ENCODE data around the gene CCDC68. TPM values are rescaled to one million over a fixed set of nuclear protein-coding genes. Genes with fewer than 3 reads are reported as not detected.

Gene CCDC68
- total RNA-seq, 2 experiments from 2014 or later: not detected

GRCh38 chr18:54926593-54927325, 32.5 kb downstream of the CCDC68 start:
- ChIA-PET CTCF (no interaction called here), POLR2A (no interaction called here)

GRCh38 chr18:54924948-54925347, 34.3 kb downstream of the CCDC68 start:
- ChIA-PET POLR2A (no interaction called here), CTCF (no interaction called here)

DNA sequence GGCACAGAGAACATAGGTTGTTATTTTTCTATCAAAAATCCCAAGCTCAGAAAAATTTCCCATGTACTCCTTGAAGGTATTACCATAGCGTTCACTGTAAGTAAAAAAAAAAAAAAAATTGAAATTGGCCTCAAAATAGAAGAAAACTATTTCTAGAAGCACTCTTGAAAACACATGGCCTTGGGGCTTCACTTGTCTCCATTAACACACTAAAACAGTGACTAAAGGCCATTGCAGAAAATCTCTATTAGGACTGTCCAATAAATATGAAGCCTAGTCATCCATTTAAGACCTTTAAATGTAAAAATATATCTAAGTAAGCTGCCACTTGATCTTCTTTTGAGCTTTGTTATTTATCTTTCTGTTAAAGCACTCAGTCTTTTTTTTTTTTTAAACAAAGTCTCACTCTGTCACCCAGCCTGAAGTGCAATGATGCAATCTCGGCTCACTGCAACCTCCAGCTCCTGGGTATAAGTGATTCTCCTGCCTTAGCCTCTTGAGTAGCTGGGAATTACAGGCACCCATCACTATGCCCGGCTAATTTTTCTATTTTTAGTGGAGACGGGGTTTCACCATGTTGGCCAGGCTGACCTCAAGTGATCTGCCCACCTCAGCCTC, 35.8 kb downstream of the CCDC68 start:
- CTCF ChIA-PET: interaction anchor here (0.7 kb wide), 1 partner anchor 1453 kb away, joined by 4 read pairs; no protein-coding TSS in a partner anchor
- POLR2A ChIA-PET: no interaction called here

DNA sequence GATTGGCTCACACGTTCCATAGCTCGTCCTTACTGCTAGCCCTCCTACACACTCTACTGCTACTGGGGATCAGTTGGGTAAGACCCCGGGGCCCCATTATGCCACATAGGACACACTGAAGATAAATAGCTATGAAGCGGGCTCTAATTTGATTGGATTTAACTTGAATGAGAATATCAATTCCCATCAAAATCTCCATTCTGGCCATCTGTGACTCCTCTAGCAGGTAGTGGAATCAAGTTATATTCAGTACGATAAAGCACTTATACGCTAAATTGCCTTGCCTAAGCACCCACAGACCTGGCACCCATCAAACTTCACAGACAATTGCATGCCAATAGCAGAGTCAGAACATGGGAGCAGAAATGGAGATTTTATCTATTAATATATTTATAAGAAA, 39.8 kb downstream of the CCDC68 start:
- CTCF ChIA-PET: no interaction called here
- POLR2A ChIA-PET: no interaction called here

GRCh38 chr18:54918060-54918459, 41.2 kb downstream of the CCDC68 start:
- ChIA-PET POLR2A (no interaction called here), CTCF (no interaction called here)

GRCh38 chr18:54916507-54916906, 42.8 kb downstream of the CCDC68 start:
- CTCF ChIA-PET: no interaction called here
- POLR2A ChIA-PET: no interaction called here

GRCh38 chr18:54914816-54915215, 44.4 kb downstream of the CCDC68 start:
- ChIA-PET POLR2A (no interaction called here), CTCF (no interaction called here)

- ChIA-PET POLR2A (no interaction called here), CTCF (no interaction called here)
Observed at GRCh38 chr18:54911551-54911950, 47.7 kb downstream of the CCDC68 start.

DNA sequence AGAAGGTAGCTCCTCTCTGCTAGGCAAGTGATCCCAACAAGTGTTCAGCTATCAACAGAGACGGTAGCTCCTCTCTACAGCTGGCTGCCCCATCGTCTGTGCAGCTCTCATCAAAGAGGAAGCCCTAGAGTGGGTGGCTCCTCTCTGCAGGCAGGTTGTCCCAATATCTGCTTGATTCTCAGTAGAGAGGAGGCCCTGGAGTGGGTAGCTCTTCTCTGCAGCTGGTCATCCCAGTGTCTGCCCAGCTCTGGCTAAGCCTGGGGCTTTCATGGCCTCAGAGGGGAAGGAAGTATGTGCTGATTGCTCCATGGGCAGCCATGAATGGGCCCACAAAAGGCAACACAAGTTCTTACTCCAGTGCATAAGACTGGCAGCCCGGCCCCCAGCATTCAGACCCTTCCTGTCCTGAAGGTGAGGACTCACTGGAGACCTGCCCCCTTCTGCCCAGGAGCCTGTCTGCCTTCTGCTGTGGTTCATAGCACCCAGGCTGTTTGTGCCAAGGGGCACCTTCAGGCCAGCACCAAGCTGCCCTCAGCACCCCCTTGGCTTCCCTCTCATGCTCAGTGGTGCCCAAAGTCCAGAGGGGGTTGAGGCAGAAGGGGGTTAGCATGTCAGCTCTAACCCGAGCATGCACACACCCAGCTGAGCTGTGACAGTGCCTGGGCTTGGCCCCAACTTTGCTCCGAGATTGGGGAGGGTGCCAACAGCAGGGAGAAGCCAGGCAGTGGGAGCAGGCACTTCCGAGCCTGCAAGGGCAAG, 48.9 kb downstream of the CCDC68 start:
- POLR2A ChIA-PET: no interaction called here
- CTCF ChIA-PET: interaction anchor here (1.0 kb wide), 1 partner anchor 18 kb away, joined by 3 read pairs; no protein-coding TSS in a partner anchor

GRCh38 chr18:54909538-54909937, 49.7 kb downstream of the CCDC68 start:
- ChIA-PET POLR2A (no interaction called here), CTCF (no interaction called here)

DNA sequence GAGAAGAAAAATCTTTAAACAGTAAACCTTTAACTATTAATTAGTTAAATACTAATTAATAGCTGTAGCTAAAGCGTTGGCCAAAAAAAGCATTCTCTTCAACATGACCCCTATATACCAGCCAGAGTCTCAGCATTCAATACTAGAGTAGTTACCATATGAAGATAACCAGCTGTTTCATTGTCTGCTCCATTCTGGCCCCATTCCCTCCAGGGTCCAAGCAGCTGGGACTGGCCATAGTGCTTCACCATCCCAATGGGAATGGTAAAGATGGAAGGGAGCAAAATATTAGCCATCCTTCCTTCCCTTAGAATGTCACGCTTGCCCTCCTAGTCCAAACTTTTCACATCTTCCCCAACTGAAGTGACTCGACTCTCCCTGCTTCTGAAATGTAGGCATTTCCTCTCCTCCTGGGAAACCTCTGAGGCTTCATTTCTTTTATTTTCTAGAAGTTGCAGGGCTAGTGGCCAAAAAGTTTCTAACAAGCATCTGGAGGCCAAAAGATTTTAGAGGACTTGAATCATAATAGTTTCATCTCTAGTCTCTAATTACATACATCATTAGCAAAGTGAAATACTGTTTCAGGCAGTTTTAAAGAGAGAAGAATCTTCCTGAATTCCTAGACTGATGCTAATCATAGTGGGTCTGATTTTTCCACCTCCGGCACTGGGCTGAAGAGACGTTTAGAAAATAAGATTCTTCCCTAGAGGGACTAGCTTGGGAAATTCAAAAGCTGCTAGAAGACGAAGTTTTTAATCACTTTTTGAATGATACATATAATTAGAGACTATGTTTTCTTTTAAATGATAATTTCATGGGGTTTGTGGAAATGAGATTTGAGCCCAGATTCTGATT, 52.7 kb downstream of the CCDC68 start:
- ChIA-PET POLR2A (no interaction called here), CTCF (no interaction called here)

DNA sequence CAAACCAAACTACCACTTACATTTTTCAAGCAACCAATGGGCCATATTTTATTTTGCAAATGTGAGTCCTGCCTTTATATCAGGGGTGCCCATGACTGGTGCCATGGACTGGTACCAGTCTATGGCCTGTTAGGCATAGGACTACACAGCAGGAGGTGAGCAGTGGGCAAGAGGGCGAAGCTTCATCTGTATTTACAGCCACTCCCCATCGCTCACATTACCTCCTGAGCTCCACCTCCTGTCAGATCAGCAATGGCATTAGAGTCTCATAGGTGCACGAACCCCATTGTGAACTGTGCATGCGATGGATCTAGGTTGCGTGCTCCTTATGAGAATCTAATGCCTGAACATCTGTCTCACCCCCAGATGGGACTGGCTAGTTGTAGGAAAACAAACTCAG, 53.6 kb downstream of the CCDC68 start:
- CTCF ChIA-PET: no interaction called here
- POLR2A ChIA-PET: no interaction called here

DNA sequence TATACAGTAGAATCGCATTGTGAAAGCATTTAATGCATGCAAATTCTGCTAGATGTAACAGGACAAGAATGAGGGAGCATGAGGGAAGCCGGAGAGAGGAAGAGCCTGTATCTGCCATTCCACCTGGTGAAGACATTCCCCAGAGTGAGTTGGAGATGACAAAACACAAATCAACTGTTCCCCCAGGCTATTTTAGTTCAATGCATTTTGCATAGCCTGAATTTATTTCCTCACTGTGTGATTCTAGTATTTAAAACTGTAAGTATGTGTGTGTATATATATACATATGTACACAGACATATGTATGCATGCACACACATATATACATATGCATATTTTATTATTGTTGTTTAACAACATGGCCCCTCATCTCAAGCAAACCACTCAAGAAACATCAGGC, 54.7 kb downstream of the CCDC68 start:
- CTCF ChIA-PET: no interaction called here
- POLR2A ChIA-PET: no interaction called here

GRCh38 chr18:54900290-54900689, 59.0 kb downstream of the CCDC68 start:
- POLR2A ChIA-PET: no interaction called here
- CTCF ChIA-PET: no interaction called here

GRCh38 chr18:54899500-54899899, 59.8 kb downstream of the CCDC68 start:
- CTCF ChIA-PET: no interaction called here
- POLR2A ChIA-PET: no interaction called here

- POLR2A ChIA-PET: no interaction called here
- CTCF ChIA-PET: no interaction called here
Observed at GRCh38 chr18:54888933-54889332, 70.3 kb downstream of the CCDC68 start.

DNA sequence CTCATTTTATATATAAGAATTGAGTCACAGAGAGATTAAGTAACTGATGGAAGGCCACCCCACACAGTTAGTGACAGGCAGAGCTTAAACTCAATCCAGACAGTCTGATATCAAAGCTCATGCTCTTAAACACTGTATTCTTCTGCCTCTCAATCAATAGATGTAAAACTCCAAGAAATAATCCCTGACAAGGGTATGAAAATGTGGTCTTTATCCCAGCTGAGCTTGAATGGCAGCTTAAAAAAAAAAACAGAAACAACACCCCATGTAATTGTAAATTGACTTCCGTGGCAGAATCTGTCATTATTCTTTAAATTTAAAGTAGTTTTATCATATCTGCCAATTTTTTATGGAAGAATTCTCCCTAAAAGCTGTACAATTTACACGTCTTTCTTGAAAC, 70.9 kb downstream of the CCDC68 start:
- CTCF ChIA-PET: no interaction called here
- POLR2A ChIA-PET: no interaction called here

DNA sequence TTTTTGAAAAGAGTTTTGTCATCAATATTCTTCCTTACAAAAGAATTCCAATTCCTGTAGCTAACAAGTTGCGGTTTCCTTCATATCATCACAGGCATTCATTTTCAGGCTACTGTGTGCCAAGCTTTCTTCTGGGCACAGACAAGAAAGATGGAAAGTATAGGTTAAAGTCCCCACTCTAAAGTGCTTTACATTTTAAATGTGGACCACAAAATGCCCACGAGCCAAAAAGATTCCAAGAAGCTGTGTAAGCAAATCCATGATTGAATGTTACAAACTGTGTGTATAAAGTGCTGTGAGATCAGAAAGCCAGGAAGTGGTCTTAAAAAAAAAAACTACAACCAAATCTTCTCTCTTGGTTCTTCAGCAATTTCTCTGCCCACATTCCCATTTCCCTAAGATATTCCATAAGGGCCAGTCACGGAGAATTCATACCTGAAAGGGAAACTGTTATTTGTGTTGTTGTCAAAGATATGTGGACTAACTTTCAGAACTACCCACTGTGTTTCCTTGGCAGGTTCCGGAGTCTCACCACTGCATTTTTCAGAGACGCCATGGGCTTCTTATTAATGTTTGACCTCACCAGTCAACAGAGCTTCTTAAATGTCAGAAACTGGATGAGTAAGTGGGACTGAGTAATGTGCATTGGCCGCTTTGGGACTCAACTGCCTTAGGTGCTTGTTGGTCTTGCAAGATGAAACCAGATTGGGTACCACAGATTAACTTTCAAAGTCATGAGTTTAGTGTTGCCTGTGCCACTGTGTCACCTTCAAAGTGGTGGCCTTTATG, 75.3 kb downstream of the CCDC68 start:
- CTCF ChIA-PET: no interaction called here
- POLR2A ChIA-PET: no interaction called here

DNA sequence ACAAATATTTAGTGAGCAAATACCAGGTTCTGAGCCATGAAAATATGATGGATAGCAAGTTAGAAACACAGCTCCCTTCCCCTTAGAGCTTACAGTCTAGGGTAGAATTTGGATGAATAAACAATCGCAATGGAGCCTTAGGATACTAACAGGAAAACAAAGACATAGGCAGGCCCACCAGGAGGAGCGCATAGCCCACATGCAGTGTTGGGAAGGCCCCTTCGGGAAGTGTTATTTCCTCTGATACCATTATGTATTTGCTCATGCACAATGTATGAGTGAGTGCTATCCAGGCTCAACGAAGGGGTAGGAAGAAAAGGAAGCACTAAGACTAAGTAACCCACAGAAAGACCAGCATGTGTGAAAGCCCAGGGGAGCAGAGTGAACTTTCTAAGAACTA, 76.9 kb downstream of the CCDC68 start:
- ChIA-PET POLR2A (no interaction called here), CTCF (no interaction called here)

Data from activated CD8-positive, alpha-beta memory T cell treated with anti-CD3 and anti-CD28 coated beads for 36 hours (primary cell).